Epithelial cell of esophagus (primary cell): Measurements from ENCODE around the gene METRNL.
"Not testable (repeated sequence)": the region's sequence is repeated elsewhere in the genome, so short reads cannot be mapped to it uniquely, and the experiment has no call there.

Source experiments
- DNase-seq: peaks from one replicate; pipeline ENCODE4 v3.0.0; 2010; ENCODE audit warnings: low read depth
- H3K4me3 ChIP-seq: 2 replicates; pipeline ENCODE4 v1.5.1; 2011; ENCODE audit warnings: mild to moderate bottlenecking, low read length, control low read depth
- TF ChIP-seq, protein P1 (sequence below): IDR thresholded peaks from 2 replicates; pipeline ENCODE4 v1.5.1; 2011; ENCODE audit warnings: low read depth, mild to moderate bottlenecking, low read length, control low read depth, inconsistent platforms; ENCODE audit not compliant: insufficient read depth; ENCODE audit errors: missing control alignments

The METRNL gene

DNA sequence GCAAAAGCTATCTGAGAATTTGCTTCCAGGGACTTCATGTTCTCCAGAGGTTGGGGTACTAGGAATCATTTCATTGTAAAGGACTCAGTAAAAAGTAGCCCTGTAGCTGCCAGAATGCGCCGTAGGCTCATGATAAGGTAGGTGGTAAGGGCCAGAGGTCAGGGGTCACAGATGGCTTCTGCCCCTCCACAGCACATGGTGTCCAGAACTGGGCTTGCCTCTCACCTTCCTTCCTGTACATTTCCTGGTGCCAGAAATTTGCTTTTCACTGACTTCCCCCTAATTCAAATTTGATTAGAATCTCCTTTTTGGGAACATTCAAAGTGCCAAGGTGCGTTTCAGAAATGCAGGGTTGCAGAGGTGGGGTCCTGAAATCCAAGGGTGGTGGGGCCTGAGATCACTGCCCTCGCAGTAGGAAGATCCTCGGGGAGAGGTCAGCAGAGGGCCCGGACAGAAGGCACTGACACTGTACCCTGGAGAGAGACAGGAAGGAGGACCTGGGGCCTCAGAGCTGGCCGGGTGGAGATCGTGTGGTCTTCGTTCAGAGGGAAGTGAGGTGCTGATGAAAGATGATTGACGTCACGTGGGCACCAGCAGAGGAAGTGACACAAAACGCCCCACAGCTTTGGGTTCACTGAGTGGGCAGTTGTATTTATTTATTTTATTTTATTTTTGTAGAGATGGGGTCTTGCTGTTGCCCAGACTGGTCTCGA, 25.5 kb upstream of the METRNL start:
- H3K4me3 ChIP-seq: no peak overlapping the region
- TF ChIP-seq, protein P1, sequence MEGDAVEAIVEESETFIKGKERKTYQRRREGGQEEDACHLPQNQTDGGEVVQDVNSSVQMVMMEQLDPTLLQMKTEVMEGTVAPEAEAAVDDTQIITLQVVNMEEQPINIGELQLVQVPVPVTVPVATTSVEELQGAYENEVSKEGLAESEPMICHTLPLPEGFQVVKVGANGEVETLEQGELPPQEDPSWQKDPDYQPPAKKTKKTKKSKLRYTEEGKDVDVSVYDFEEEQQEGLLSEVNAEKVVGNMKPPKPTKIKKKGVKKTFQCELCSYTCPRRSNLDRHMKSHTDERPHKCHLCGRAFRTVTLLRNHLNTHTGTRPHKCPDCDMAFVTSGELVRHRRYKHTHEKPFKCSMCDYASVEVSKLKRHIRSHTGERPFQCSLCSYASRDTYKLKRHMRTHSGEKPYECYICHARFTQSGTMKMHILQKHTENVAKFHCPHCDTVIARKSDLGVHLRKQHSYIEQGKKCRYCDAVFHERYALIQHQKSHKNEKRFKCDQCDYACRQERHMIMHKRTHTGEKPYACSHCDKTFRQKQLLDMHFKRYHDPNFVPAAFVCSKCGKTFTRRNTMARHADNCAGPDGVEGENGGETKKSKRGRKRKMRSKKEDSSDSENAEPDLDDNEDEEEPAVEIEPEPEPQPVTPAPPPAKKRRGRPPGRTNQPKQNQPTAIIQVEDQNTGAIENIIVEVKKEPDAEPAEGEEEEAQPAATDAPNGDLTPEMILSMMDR: no peak
- no peak for DNase-seq

DNA sequence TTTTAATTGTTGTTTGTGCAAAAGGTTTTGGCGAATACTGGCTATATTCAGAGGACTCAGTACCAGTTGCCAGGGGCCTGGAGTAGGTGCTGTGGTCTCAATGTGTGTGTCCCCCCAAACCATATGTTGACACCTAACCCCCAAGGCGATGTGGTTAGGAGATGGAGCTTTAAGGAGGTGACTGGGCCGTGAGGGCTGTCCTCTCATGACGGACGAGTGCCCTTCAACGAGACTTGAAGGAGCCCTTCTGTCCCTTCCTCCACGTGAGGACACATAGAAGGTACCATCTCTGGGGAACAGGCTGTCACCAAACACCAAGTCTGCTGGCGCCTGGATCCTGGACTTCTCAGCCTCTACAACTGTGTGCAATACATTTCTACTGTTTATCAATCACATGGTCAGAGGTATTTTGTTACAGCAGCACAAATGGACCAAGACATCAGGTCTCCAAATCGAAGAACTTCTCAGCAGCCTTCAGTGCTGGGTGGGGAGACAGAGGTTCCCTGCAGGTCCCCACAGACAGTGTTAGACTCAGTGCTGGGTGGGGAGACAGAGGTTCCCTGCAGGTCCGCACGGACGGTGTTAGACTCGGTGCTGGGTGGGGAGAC, 24.8 kb upstream of the METRNL start:
- TF ChIP-seq, protein P1: no peak
- H3K4me3 ChIP-seq: no peak overlapping the region
- no peak for DNase-seq

DNA sequence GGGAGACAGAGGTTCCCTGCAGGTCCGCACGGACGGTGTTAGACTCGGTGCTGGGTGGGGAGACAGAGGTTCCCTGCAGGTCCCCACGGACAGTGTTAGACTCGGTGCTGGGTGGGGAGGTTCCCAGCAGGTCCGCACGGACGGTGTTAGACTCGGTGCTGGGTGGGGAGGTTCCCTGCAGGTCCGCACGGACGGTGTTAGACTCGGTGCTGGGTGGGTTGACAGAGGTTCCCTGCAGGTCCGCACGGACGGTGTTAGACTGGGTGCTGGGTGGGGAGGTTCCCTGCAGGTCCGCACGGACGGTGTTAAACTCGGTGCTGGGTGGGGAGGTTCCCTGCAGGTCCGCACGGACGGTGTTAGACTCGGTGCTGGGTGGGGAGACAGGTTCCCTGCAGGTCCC, 24.2 kb upstream of the METRNL start:
- not testable (repeated sequence) for H3K4me3 ChIP-seq, DNase-seq

DNA sequence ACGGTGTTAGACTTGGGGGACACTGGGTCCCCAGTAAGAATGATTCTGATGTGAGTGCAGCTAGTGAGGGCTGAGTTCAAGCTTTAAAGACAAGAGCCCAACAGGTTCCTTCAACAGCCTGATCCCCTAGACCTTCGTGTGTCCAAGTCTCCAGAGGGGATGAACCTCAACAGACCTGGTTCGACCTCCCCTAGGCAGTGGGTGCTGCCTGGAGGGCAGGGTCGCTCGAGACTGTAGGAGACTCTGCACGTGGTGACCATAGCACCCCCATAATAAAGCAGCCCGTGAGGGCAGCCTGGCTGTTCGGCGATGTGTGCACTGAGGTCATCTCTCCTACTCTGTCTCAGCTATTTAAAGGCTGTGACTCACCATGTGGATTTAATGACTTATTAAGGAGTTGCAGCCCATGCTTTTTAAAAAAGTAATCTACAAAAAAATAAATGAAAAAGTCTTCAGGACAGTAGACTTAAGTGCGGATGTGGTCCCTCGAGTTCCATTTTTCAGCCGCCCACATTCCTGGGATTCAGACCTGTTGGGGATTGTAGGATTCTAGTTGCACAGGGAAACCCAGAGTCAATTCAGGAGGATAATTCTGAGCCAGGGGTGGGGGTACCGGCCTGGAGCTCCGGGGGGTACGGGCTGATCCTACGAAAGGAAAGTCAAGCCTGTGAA, 23.4 kb upstream of the METRNL start:
- H3K4me3 ChIP-seq: no peak overlapping the region
- DNase-seq: peak; percentile 79
- TF ChIP-seq, protein P1: no peak

DNA sequence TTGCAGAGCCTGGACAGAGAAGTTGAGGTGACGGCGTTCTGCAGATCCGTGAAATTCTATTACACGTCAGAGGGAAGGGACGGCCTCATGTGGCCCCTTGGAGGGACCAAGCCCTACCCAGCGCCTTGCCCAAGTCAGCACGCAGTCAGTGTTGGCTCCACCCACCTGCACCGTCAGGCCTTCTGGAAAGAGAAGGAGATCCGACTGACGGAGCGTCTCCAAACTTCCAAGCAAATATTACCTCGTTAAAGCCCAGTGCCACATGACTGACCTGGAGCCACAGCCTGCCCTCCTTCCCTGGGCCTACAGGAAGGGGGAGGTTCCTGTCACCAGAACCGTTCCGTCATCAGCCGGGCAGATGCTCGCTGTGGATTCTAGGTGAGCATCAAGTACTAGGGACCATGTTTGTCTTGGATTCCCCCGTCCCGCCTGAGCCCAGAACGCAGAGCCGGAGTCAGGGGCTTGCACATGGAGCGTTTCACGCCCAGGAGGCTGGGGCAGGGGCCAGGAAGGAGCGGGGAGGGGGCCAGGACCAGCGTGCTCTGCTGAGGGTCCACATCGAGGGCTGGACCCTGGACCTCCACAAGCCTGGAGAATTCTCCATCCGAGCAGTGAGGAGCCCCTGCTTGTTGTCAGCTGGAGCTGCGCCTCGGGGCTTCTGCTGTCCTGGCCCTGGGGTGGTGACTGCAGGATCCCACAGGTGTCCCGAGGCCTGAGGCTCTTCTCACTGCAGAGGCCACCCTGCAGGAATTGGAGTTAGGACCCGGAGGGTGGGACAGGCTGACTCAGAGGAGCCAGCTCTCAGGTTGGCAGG, 22.6 kb upstream of the METRNL start:
- no peak for DNase-seq
- TF ChIP-seq, protein P1: no peak

DNA sequence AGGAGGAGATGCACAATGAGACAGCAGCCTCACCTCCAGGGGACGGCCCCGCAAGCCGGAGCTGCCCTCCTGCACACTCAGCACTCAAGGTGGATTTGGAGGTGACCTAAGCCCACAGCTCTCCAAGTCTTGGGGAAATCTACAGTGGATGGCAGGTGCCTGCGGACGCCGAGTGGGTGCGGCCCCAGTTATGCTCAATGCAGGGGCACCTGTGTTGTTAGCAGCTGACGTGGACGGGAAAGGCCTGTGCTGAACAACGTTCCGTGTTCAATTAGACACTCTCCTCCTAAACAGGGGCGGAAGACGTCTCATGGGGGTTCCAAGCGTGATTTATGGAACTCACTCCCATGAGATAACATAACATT, 22.0 kb upstream of the METRNL start:
- H3K4me3 ChIP-seq: no peak overlapping the region
- DNase-seq: no peak
- TF ChIP-seq, protein P1: no peak

More for the DNA sequence above, 22.6 kb upstream of the METRNL start:
- no peak overlapping the region for H3K4me3 ChIP-seq

DNA sequence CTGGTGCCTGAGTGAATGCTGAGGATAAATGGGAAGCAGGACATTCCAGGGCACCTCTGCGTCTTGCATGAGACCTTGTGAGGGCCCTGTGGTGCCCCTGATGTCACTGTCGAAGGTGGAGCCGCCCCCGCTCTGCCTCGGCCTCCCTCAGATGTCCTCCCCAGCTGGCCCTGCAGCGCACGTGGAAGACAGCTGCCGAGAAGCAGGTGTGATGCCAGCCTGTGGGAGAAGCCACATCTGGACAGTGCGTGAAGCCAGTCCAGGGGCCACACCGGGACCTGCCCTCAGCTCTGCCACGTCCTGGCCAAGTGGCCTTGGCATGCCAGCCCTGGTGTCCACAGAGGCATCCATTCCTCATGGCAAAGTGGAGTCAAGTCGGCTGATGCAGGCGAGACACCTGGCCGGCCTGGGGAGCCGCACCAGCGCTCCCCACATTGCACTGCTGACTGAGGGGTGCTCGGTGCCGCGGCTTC, 21.6 kb upstream of the METRNL start:
- DNase-seq: no peak
- no peak overlapping the region for H3K4me3 ChIP-seq
- TF ChIP-seq, protein P1: no peak
